ENCODE data around the gene SLC39A6.
"Not testable (repeated sequence)": the region's sequence is repeated elsewhere in the genome, so short reads cannot be mapped to it uniquely, and the experiment has no call there.

Gene SLC39A6

GRCh38 chr18:36095936-36096519, 33.1 kb downstream of the SLC39A6 start:
- DNase-seq: peak; percentile 64 to 70

GRCh38 chr18:36094431-36094830, 34.7 kb downstream of the SLC39A6 start:
- no peak for DNase-seq

GRCh38 chr18:36092116-36092515, 37.0 kb downstream of the SLC39A6 start:
- DNase-seq: not testable (repeated sequence)

GRCh38 chr18:36089001-36089400, 40.1 kb downstream of the SLC39A6 start:
- DNase-seq: no peak

- no peak for DNase-seq
Observed at GRCh38 chr18:36088256-36088655, 40.9 kb downstream of the SLC39A6 start.

- DNase-seq: no peak
Observed at GRCh38 chr18:36086186-36086585, 43.0 kb downstream of the SLC39A6 start.

GRCh38 chr18:36085195-36085594, 43.9 kb downstream of the SLC39A6 start:
- no peak for DNase-seq

GRCh38 chr18:36083729-36084128, 45.4 kb downstream of the SLC39A6 start:
- DNase-seq: no peak

- not testable (repeated sequence) for DNase-seq
Observed at GRCh38 chr18:36081118-36081517, 48.0 kb downstream of the SLC39A6 start.

- no peak for DNase-seq
Observed at GRCh38 chr18:36078751-36079529, 50.2 kb downstream of the SLC39A6 start.

- not testable (repeated sequence) for DNase-seq
Observed at GRCh38 chr18:36077764-36078163, 51.4 kb downstream of the SLC39A6 start.

GRCh38 chr18:36075862-36076587, 53.1 kb downstream of the SLC39A6 start:
- DNase-seq: peak; percentile 80 to 90

GRCh38 chr18:36074435-36074834, 54.7 kb downstream of the SLC39A6 start:
- no peak for DNase-seq

GRCh38 chr18:36073676-36074075, 55.5 kb downstream of the SLC39A6 start:
- DNase-seq: no peak

- not testable (repeated sequence) for DNase-seq
Observed at GRCh38 chr18:36072406-36072805, 56.7 kb downstream of the SLC39A6 start.

GRCh38 chr18:36067055-36067957, 61.8 kb downstream of the SLC39A6 start, which contains the start of gene RPRD1A:
Gene RPRD1A, minus strand, starts transcription at chr18:36067559. Its CDS starts 155 bp downstream, at chr18:36067404.
- peak; percentile 96 to 97 for DNase-seq

GRCh38 chr18:36066686-36067054, 62.5 kb downstream of the SLC39A6 start:
- peak; percentile 20 to 46 for DNase-seq

- no peak for DNase-seq
Observed at GRCh38 chr18:36066001-36066400, 63.1 kb downstream of the SLC39A6 start.

GRCh38 chr18:36064809-36065079, 64.4 kb downstream of the SLC39A6 start:
- not testable (repeated sequence) for DNase-seq

- DNase-seq: no peak
Observed at GRCh38 chr18:36064027-36064808, 64.9 kb downstream of the SLC39A6 start.

- no peak for DNase-seq
Observed at GRCh38 chr18:36058674-36059073, 70.5 kb downstream of the SLC39A6 start.
